NT2/D1 (cell line): ENCODE data around the gene PPARA.

Experiments used
- SUZ12 ChIP-seq: IDR thresholded peaks from 2 replicates; pipeline ENCODE4 v1.6.1; 2011; ENCODE audit not compliant: insufficient read length, insufficient read depth; ENCODE audit errors: extremely low read depth
- ZNF274 ChIP-seq: IDR thresholded peaks from 2 replicates; pipeline ENCODE4 v1.6.1; 2011; ENCODE audit warnings: mild to moderate bottlenecking, low read depth, low read length

GRCh38 chr22:46148816-46149511 is 1.4 kb upstream of the PPARA start:
- TF ChIP-seq SUZ12 (no peak), ZNF274 (no peak)
